Raji (cell line): Measurements from ENCODE around the gene NGEF.

Experiments
- POLR2A ChIP-seq: IDR thresholded peaks from 2 replicates; pipeline ENCODE4 v1.6.1; 2011; ENCODE audit warnings: low read depth, low read length, control low read depth; ENCODE audit not compliant: insufficient read depth

NGEF gene

GRCh38 chr2:232999354-232999753 lies 13.7 kb downstream of the NGEF start:
- no peak for TF ChIP-seq POLR2A

- TF ChIP-seq POLR2A: no peak
Observed at GRCh38 chr2:232998666-232998985, 14.4 kb downstream of the NGEF start.

- no peak for TF ChIP-seq POLR2A
Observed at GRCh38 chr2:232997749-232998665, 15.0 kb downstream of the NGEF start.

- no peak for TF ChIP-seq POLR2A
Observed at GRCh38 chr2:232994446-232994845, 18.6 kb downstream of the NGEF start.

GRCh38 chr2:232993231-232993821 lies 19.7 kb downstream of the NGEF start:
- TF ChIP-seq POLR2A: no peak

GRCh38 chr2:232986155-232986554 lies 26.9 kb downstream of the NGEF start:
- no peak for TF ChIP-seq POLR2A

- TF ChIP-seq POLR2A: no peak
Observed at GRCh38 chr2:232984451-232985207, 28.4 kb downstream of the NGEF start.

- TF ChIP-seq POLR2A: no peak
Observed at GRCh38 chr2:232983669-232984140, 29.4 kb downstream of the NGEF start.

GRCh38 chr2:232982926-232983668 lies 30.0 kb downstream of the NGEF start:
- no peak for TF ChIP-seq POLR2A

GRCh38 chr2:232981767-232982360 lies 31.2 kb downstream of the NGEF start:
- TF ChIP-seq POLR2A: no peak

- no peak for TF ChIP-seq POLR2A
Observed at GRCh38 chr2:232981356-232981755, 31.7 kb downstream of the NGEF start.

- no peak for TF ChIP-seq POLR2A
Observed at GRCh38 chr2:232980683-232981082, 32.4 kb downstream of the NGEF start.

GRCh38 chr2:232979871-232980461 lies 33.1 kb downstream of the NGEF start:
- TF ChIP-seq POLR2A: no peak

GRCh38 chr2:232977438-232977971 lies 35.6 kb downstream of the NGEF start:
- no peak for TF ChIP-seq POLR2A
